GM21360 (cell line): Measurements from ENCODE around the gene SCARF2.
"Not testable (repeated sequence)": the region's sequence is repeated elsewhere in the genome, so short reads cannot be mapped to it uniquely, and the experiment has no call there.

Source experiments
- ATAC-seq: cut with Tn5 transposase; IDR thresholded peaks from one replicate; pipeline ENCODE4 v1.9.1; 2021; ENCODE audit warnings: mild to moderate bottlenecking, moderate library complexity; ENCODE audit not compliant: unreplicated experiment

SCARF2 gene, protein sequence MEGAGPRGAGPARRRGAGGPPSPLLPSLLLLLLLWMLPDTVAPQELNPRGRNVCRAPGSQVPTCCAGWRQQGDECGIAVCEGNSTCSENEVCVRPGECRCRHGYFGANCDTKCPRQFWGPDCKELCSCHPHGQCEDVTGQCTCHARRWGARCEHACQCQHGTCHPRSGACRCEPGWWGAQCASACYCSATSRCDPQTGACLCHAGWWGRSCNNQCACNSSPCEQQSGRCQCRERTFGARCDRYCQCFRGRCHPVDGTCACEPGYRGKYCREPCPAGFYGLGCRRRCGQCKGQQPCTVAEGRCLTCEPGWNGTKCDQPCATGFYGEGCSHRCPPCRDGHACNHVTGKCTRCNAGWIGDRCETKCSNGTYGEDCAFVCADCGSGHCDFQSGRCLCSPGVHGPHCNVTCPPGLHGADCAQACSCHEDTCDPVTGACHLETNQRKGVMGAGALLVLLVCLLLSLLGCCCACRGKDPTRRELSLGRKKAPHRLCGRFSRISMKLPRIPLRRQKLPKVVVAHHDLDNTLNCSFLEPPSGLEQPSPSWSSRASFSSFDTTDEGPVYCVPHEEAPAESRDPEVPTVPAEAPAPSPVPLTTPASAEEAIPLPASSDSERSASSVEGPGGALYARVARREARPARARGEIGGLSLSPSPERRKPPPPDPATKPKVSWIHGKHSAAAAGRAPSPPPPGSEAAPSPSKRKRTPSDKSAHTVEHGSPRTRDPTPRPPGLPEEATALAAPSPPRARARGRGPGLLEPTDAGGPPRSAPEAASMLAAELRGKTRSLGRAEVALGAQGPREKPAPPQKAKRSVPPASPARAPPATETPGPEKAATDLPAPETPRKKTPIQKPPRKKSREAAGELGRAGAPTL

GRCh38 chr22:20437613-20438426 lies at the start of gene SCARF2:
TSS of gene SCARF2 (minus strand) at chr22:20437825. CDS start at chr22:20437754, 71 bp downstream.
- ATAC-seq = no peak

DNA sequence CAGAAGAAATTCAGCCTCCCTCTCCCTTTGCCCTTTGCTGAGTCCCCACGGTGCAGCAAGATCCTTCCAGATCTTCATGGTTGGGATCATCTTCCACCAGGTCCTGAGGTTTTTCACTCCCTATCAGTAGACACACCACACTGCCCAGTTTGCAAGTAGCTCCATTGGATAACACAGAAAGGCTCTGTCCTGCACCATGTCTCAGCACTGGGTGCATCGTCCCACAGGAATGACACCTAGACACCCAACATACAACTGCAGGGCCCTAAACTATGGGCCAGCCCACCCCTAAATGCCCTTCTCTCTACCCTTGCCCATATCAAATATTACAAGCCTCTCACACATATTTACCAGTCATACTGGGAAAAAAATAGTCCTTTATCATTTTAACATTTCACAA lies 48.6 kb upstream of the SCARF2 start:
- no peak for ATAC-seq

DNA sequence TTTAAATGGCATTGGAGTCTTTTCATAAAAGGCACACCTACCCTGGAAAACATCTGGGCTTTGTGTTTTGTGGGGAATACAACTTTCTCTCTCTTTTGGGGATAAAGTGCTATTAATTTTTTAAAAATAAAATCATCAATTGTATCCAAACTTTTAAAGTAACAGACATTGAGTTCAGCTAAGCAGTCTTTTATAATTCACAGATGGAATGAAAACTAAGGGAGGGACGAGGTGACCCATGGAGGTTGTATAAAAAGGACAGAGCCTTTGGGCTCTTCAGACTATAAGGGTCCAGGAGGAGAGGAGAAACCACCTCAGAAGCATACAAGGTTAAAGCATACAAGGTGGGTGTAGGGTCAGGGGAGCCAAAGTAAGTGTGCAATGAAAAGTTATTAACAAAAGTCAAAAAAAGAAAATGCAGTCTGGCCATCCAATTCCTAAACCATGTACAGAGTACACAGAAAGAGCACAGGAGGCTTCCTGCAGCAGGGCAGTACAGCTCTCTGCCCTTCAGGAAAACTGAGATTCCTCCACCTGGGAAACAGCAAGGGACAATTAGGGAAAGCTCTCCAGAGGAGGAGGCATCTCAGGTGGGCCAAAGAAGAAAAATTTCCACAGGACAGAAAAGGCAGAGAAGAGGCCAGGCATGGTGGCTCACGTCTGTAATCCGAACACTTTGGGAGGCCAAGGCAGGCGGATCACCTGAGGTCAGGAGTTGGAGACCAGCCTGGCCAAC lies 47.5 kb upstream of the SCARF2 start:
- ATAC-seq = no peak

DNA sequence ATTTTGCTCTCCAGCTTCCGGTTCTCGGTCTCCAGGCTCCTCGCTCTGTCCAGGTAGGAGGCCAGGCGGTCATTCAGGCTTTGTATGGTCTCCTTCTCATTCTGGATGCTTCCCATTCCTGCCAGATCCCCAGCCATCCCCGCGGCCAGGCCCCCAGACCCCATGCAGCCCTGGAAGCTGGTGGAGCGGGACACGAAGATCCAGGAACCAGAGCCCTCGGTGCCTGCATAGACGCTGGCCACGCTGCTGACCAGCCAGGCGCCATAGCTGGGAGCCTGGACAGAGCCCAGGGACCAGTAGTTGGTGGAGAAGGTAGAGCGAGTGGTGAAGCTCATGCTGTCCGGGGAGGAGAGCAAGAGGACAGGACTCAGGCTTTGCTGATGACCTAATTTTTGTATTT lies 46.1 kb upstream of the SCARF2 start:
- no peak for ATAC-seq

DNA sequence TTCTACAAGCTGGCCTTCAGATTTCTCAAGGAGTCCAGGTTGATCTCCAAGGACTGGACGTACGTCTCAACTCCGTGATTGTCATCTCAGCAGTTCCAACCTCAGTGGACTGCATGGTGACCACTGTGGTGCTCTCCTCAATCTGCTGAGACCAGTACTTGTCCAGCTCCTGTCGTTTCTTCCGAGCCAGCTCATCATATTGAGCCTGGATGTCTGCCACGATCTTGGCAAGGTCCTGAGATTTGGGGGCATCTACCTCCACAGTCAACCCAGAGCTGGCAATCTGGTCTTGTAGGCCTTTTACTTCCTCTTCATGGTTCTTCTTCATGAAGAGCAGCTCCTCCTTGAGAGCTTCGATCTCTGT lies 45.5 kb upstream of the SCARF2 start:
- not testable (repeated sequence) for ATAC-seq

DNA sequence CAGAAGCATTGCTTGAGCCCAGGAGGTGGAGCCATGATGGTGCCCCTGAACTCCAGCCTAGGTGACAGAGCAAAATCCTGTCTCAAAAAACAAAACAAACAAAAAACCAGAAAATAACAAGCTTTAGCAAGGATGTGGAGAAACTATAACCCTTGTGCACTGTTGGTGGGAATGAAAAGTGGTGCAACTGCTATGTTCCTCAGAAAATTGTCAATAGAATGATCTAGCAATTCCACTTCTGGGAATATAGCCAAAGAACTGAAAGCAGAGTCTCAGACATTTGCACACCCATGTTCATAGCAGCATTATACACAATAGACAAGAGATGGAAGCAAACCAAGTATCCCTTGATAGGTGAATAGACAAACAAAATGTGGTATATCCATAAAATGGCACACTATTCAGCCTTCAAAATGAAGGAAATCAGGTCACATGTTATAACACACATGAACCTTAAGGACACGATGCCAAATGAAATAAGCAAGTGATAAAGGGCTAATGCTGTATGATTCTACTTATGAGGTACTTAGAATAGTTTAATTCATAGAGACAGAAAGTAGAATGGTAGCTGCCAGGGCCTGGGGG lies 42.1 kb upstream of the SCARF2 start:
- ATAC-seq = no peak

DNA sequence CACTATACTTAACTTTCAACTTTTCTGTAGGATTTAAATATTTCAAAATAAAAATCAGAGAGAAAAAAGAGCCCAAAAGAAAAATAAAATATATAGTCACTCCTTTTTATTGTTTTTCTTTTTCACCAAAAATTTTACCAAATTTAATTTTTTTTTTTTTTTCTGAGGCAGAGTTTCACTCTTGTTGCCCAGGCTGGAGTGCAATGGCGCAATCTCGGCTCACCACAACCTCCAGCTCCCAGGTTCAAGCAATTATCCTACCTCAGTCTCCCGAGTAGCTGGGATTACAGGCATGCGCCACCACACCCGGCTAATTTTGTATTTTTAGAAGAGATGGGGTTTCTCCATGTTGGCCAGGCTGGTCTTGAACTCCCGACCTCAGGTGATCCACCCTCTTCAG lies 40.4 kb upstream of the SCARF2 start:
- not testable (repeated sequence) for ATAC-seq

GRCh38 chr22:20475569-20475968 lies 37.9 kb upstream of the SCARF2 start:
- not testable (repeated sequence) for ATAC-seq

- ATAC-seq = no peak
Observed at GRCh38 chr22:20475115-20475436, 37.5 kb upstream of the SCARF2 start.

GRCh38 chr22:20472629-20473442 lies 35.2 kb upstream of the SCARF2 start:
- ATAC-seq = no peak

- ATAC-seq = no peak
Observed at GRCh38 chr22:20471126-20471833, 33.7 kb upstream of the SCARF2 start.

DNA sequence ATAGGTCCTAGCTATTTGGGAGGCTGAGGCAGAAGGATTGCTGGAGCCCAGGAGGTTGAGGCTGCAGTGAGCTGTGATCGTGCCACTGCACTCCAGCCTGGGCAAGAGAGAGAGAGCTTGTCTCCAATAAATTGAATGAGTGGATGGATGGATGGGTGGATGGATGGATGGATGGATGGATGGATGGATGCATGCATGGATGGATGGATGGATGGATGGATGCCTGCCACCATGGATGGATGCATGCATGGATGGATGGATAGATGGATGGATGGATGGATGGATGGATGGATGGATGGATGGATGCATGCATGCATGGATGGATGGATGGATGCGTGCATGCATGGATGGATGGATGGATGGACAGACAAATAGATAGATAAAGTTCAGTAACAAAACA lies 32.9 kb upstream of the SCARF2 start:
- ATAC-seq = not testable (repeated sequence)

GRCh38 chr22:20469110-20469868 lies 31.7 kb upstream of the SCARF2 start:
- no peak for ATAC-seq

DNA sequence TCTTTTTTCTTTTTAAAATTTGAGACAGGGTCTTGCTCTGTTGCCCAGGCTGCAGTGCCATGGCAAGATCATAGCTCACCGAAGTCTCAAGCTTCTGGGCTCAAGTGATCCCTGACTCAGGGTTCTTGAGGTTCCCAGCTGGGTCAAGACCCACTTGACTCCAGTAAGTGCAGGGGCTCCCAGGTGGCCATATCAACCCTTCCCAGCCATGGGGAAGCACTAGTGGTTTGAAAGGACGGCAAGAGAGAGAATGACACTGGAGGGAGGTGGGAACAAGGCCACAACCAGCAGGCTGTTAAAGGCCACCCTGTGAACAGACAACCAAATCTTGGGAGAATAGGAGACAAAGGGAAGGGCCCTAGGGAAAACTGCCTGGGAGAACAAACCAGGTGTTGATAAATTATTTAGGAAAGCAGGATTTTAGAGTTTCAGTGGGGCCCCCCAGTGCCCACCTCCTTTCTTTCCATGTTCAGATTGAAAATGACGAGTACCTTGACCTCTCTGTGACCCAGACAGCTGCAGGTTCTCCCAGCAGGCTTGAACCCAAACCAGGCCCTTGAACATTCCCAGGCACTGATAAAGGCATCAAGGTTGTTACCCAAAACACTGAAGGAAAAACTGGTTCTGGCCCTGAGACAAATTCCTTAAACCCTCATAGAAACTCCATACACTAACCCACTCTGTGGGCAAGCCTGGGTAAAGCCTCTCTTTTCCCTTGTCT lies 29.2 kb upstream of the SCARF2 start:
- no peak for ATAC-seq

- ATAC-seq = no peak
Observed at GRCh38 chr22:20465759-20466077, 28.1 kb upstream of the SCARF2 start.

DNA sequence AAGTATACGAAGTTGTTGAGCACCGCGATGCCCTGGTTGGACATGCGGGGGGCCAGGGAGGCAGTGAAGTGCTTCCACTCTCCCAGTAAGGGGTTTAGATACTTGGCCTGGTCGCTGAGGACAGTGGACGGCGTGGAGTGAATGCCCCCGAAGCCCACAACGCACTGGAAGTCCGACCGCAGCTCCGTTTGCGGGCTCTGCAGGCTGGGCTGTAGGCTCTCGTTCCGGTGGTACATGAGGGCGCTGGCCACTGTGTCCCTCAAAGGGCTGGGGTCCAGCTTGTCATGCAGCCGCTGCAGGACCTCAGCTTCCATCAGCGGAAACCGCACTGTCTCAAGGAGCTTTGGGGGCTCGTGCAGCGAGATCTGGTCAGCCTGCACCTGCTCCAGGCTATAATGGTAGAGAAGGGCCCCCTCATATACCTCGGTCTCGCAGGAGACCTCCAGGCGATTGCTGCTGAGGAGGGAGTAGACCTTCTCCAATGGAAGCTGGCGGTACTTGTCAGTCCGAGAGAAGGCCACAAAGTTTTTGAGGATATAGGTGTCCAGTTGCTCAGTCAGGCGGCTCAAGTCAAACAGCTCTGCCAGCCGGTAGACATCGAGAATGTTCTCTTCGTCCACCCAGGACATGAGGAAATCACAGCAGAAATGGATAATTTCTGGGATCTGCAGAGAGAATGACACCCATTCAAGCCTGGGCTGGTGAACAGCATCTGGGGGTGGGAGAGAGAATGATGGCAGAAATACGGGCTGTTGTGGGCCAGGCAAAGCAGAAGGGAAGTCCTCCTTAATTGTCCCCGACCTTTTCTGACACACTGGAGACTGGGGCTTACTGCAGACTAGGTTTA lies 27.5 kb upstream of the SCARF2 start:
- no peak for ATAC-seq
